Measurements from ENCODE around the gene CTNNA2. TPM values are rescaled to one million over a fixed set of nuclear protein-coding genes. Genes with fewer than 3 reads are reported as not detected.

The CTNNA2 gene
- total RNA-seq, 6 donors from 2014 or later: not detected

DNA sequence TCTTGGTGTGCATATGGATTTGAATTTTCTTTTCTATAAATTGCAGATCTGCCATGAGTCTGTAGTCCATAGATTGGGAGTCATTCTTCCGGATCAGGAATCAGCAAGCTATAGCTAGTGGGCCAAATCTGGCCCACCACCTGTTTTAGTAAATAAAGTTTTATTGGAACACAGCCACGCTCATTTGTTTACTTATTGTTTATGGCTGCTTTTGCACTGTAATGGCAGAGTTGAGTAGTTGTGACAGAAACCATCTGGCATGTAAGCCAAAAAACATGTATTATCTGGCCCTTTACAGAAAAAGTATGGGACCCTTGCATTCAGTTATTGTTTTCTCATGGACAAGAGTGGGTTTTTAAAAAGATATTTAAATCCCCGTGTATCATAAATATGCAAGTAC lies 600.5 kb downstream of the CTNNA2 start:
- ATAC-seq (ENCODE audit: low FRiP score in 2 of 2) (no peak), DNase-seq (no peak)
- Histone ChIP-seq H3K4me3 (no peak overlapping the region), H3K4me1 (no peaks in the 10 kb centered on the region), H3K27ac (no peak overlapping the region), H3K27me3 (no peaks in the 10 kb centered on the region), H3K9me3 (no peaks in the 10 kb centered on the region), H3K36me3 (no peaks in the 10 kb centered on the region)
- no peak for TF ChIP-seq EP300 (IDR thresholded peaks at IDR 0.05)
- TF ChIP-seq, protein P1, sequence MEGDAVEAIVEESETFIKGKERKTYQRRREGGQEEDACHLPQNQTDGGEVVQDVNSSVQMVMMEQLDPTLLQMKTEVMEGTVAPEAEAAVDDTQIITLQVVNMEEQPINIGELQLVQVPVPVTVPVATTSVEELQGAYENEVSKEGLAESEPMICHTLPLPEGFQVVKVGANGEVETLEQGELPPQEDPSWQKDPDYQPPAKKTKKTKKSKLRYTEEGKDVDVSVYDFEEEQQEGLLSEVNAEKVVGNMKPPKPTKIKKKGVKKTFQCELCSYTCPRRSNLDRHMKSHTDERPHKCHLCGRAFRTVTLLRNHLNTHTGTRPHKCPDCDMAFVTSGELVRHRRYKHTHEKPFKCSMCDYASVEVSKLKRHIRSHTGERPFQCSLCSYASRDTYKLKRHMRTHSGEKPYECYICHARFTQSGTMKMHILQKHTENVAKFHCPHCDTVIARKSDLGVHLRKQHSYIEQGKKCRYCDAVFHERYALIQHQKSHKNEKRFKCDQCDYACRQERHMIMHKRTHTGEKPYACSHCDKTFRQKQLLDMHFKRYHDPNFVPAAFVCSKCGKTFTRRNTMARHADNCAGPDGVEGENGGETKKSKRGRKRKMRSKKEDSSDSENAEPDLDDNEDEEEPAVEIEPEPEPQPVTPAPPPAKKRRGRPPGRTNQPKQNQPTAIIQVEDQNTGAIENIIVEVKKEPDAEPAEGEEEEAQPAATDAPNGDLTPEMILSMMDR (IDR thresholded peaks at IDR 0.05): no peak
- WGBS, 2 donors: 67 to 72% methylated on average over 3 of the region's 3 CpGs

DNA sequence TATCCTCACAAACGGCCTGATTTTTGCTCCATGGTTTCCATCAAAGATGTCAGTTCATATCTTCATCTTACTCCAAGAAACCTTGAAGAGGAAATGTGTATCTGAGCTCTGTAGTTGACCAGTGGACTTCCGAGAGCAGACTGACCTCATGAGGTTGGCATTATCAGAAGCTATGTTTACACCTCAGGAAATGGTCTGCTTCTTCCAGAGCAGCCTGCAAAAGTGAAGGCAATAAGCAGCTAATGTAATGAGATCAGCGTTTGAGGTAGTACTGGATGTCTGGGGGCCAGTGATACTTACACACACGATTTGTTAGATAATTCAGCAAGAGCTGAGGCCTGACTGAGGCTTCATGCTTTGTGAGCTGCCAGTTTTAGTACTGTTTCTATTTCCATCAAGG lies 602.0 kb downstream of the CTNNA2 start:
- Histone ChIP-seq H3K4me1 (no peaks in the 10 kb centered on the region), H3K4me3 (no peak overlapping the region), H3K9me3 (no peaks in the 10 kb centered on the region), H3K27me3 (no peaks in the 10 kb centered on the region), H3K36me3 (no peaks in the 10 kb centered on the region), H3K27ac (no peak overlapping the region)
- 53 to 62% methylated on average over 3 to 4 of the region's 4 CpGs for whole genome bisulfite sequencing, 2 donors
- DNase-seq (no peak), ATAC-seq (ENCODE audit: low FRiP score in 2 of 2) (no peak)
- TF ChIP-seq, protein P1 (IDR thresholded peaks at IDR 0.05): no peak
- TF ChIP-seq EP300 (IDR thresholded peaks at IDR 0.05): no peak
- TF ChIP-seq POLR2A (IDR thresholded peaks at IDR 0.05): no peak
- no peak for TF ChIP-seq POLR2AphosphoS5 (IDR thresholded peaks at IDR 0.05)

DNA sequence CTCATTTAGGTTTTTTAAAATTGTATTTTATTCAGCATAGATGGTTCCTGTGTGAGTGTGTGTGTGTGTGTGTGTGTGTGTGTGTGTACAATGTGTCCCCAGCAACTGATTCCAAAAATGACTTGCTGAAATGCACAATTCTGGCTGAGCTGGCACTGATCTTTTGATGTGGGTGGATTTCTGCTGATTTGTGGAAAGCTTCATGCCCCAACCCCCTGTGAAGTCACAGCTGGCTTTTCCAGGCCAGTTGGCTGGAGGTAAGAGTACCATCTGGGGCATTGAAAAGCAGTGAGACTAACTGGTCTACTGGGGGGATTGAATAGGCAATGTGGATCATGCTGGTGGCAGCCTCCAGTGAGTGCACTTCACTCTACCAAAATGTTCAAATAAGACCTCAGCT lies 604.5 kb downstream of the CTNNA2 start:
- H3K4me1 ChIP-seq: no peaks in the 10 kb centered on the region
- TF ChIP-seq POLR2AphosphoS5 (IDR thresholded peaks at IDR 0.05) (no peak), EP300 (IDR thresholded peaks at IDR 0.05) (no peak), POLR2A (IDR thresholded peaks at IDR 0.05) (no peak)
- TF ChIP-seq, protein P1 (IDR thresholded peaks at IDR 0.05): no peak
- no peak overlapping the region for H3K4me3 ChIP-seq
- no peak overlapping the region for H3K27ac ChIP-seq
- ATAC-seq (ENCODE audit: low FRiP score in 2 of 2): no peak
- H3K27me3 ChIP-seq: no peaks in the 10 kb centered on the region
- no peak for DNase-seq
- no peaks in the 10 kb centered on the region for H3K9me3 ChIP-seq
- no peaks in the 10 kb centered on the region for H3K36me3 ChIP-seq

DNA sequence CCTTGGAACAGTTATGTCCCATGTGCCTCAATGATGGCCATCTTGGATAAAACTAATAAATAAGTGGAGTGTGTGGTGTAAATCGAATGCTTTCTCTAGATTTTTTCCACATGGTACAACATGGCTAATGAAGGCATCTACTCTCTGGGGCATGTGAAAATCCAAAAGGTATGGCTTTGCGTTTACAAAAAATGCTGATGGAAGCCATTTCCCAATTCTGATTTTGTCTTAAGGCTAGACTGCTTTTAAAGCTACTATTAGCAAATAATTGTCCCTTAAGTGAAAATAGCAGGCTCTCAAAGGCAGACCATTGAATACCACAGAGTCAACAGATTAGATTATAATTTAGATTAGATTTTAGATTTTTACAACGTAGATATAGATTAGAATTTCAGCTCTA lies 608.0 kb downstream of the CTNNA2 start:
- no peaks in the 10 kb centered on the region for H3K27me3 ChIP-seq
- ATAC-seq (ENCODE audit: low FRiP score in 2 of 2) (no peak), DNase-seq (no peak)
- TF ChIP-seq, protein P1 (IDR thresholded peaks at IDR 0.05): no peak
- no peak for TF ChIP-seq POLR2A (IDR thresholded peaks at IDR 0.05)
- no peak for TF ChIP-seq EP300 (IDR thresholded peaks at IDR 0.05)
- TF ChIP-seq POLR2AphosphoS5 (IDR thresholded peaks at IDR 0.05): no peak
- H3K4me1 ChIP-seq: no peaks in the 10 kb centered on the region
- H3K36me3 ChIP-seq: no peaks in the 10 kb centered on the region
- no peaks in the 10 kb centered on the region for H3K9me3 ChIP-seq
- no peak overlapping the region for H3K27ac ChIP-seq
- no peak overlapping the region for H3K4me3 ChIP-seq
- 84 to 88% methylated on average over 3 of the region's 3 CpGs for whole genome bisulfite sequencing, 2 donors

DNA sequence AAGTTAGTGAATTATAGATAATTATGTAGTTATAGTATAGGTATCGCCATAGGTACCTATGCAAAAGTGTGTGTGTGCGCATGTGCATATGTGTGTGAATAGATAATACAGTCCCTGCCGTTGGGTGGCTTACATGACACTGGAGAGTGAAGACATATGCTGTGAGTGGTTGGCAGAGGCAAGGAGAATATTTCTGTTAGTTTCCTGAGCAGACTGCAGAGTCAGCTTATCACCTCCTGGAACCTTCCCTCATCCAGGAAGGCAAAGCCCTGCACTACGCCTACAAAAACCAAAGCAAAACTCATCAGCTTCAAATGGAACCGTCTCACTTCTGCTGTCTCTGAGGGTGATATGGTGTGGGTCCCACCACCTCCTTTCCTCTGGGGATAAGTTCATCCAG lies 609.8 kb downstream of the CTNNA2 start:
- no peaks in the 10 kb centered on the region for H3K9me3 ChIP-seq
- TF ChIP-seq POLR2AphosphoS5 (IDR thresholded peaks at IDR 0.05) (no peak), EP300 (IDR thresholded peaks at IDR 0.05) (no peak), POLR2A (IDR thresholded peaks at IDR 0.05) (no peak)
- TF ChIP-seq, protein P1 (IDR thresholded peaks at IDR 0.05): no peak

More for the DNA sequence above, 609.8 kb downstream of the CTNNA2 start:
- H3K27ac ChIP-seq: no peak overlapping the region
- H3K4me1 ChIP-seq: no peaks in the 10 kb centered on the region
- H3K36me3 ChIP-seq: no peaks in the 10 kb centered on the region
- ATAC-seq (ENCODE audit: low FRiP score in 2 of 2): no peak
- no peaks in the 10 kb centered on the region for H3K27me3 ChIP-seq
- H3K4me3 ChIP-seq: no peak overlapping the region
- no peak for DNase-seq
- WGBS, 2 donors: 83 to 93% methylated on average over 5 of the region's 5 CpGs
